ENCODE data around the gene GYPA.

GRCh38 chr4:144181391-144181790, 40.9 kb upstream of the GYPA start:
- no peak for TF ChIP-seq CTCF (IDR thresholded peaks at IDR 0.05)
- no peak for TF ChIP-seq EP300 (IDR thresholded peaks at IDR 0.05)
- TF ChIP-seq POLR2AphosphoS5 (IDR thresholded peaks at IDR 0.05): no peak

Measured in stomach (tissue), 4 donors.